Hepatocyte (in vitro differentiated cells): ENCODE data around the gene TENM4. TPM values are rescaled to one million over a fixed set of nuclear protein-coding genes. Genes with fewer than 3 reads are reported as not detected.
A peak's percentile ranks its signal among the peaks of the same experiment; 100 is the strongest.

ENCODE experiments used
- DNase-seq: peaks from one replicate; pipeline ENCODE4 v3.0.0-alpha.2; 2016; ENCODE audit warnings: low spot score
- H2AFZ ChIP-seq: fragments of 200-600 bp; sonication (generic); 2 replicates; pipeline ENCODE4 v1.6.0; 2016; ENCODE audit warnings: antibody characterized with exemption, mild to moderate bottlenecking
- H3K27ac ChIP-seq: fragments of 200-600 bp; sonication (generic); 2 replicates; pipeline ENCODE4 v1.5.1; 2016; ENCODE audit warnings: mild to moderate bottlenecking
- H3K27me3 ChIP-seq: fragments of 200-600 bp; sonication (generic); 2 replicates; pipeline ENCODE4 v1.6.1; 2016
- H3K36me3 ChIP-seq: fragments of 200-600 bp; sonication (generic); replicated peaks from 2 replicates; pipeline ENCODE4 v1.5.1; 2016; ENCODE audit warnings: low read depth; ENCODE audit not compliant: insufficient read depth
- H3K4me1 ChIP-seq: fragments of 200-600 bp; sonication (generic); 2 replicates; pipeline ENCODE4 v1.5.1; 2016; ENCODE audit warnings: mild to moderate bottlenecking, moderate library complexity; ENCODE audit not compliant: insufficient read depth
- H3K4me2 ChIP-seq: fragments of 200-600 bp; sonication (generic); 2 replicates; pipeline ENCODE4 v1.6.0; 2016
- H3K4me3 ChIP-seq: fragments of 200-600 bp; sonication (generic); 2 replicates; pipeline ENCODE4 v1.5.1; 2016; ENCODE audit warnings: mild to moderate bottlenecking
- H3K79me2 ChIP-seq: fragments of 200-600 bp; sonication (generic); 2 replicates; pipeline ENCODE4 v1.6.0; 2017; ENCODE audit warnings: mild to moderate bottlenecking
- H3K9me2 ChIP-seq: fragments of 200-600 bp; sonication (generic); replicated peaks from 2 replicates; pipeline ENCODE4 v1.6.0; 2017; ENCODE audit warnings: mild to moderate bottlenecking; ENCODE audit not compliant: insufficient read depth
- H3K9me3 ChIP-seq: fragments of 200-600 bp; sonication (generic); 2 replicates; pipeline ENCODE4 v1.5.1; 2016; ENCODE audit warnings: low read depth, mild to moderate bottlenecking
- H4K20me1 ChIP-seq: fragments of 200-600 bp; sonication (generic); 2 replicates; pipeline ENCODE4 v1.6.0; 2016; ENCODE audit warnings: mild to moderate bottlenecking; ENCODE audit not compliant: insufficient read depth, poor library complexity, severe bottlenecking
- EZH2 ChIP-seq: fragments of 200-600 bp; sonication (generic); IDR thresholded peaks from 2 replicates; pipeline ENCODE4 v1.6.1; 2016; ENCODE audit warnings: antibody characterized with exemption, mild to moderate bottlenecking, borderline replicate concordance
- EZH2phosphoT487 ChIP-seq: fragments of 200-600 bp; sonication (generic); IDR thresholded peaks from one replicate; pipeline ENCODE4 v1.6.1; 2018; ENCODE audit warnings: antibody characterized with exemption, mild to moderate bottlenecking, low read depth, moderate library complexity; ENCODE audit not compliant: unreplicated experiment, severe bottlenecking
- WGBS: methylation state at CpG from one replicate; pipeline ENCODE4 v1.1.6; 2016; ENCODE audit warnings: low lambda C conversion rate; ENCODE audit errors: missing lambda C conversion rate; 5-methylcytosine and 5-hydroxymethylcytosine counted together
- polyA plus RNA-seq: library from polyadenylated mRNA; unstranded; fragments of >200 nt; fragmentation: Nextera tagmentation; extraction: Ambion mirVana; gene quantifications from 2 replicates; pipeline ENCODE4 v1.2.1, GENCODE V29; 2016
- total RNA-seq: library from RNA; depleted of rRNA; stranded (reverse); fragments of >200 nt; gene quantifications from 2 replicates; pipeline ENCODE4 v1.2.3, GENCODE V29; 2014
- TF ChIP-seq, protein P1 (sequence below): fragments of 200-600 bp; sonication (generic); IDR thresholded peaks from 2 replicates; pipeline ENCODE4 v1.5.1; 2016; ENCODE audit warnings: antibody characterized with exemption, mild to moderate bottlenecking; ENCODE audit not compliant: poor library complexity

The TENM4 gene
- total and polyA plus RNA-seq, 2 experiments from 2014 or later: 18.4 to 18.7 TPM

DNA sequence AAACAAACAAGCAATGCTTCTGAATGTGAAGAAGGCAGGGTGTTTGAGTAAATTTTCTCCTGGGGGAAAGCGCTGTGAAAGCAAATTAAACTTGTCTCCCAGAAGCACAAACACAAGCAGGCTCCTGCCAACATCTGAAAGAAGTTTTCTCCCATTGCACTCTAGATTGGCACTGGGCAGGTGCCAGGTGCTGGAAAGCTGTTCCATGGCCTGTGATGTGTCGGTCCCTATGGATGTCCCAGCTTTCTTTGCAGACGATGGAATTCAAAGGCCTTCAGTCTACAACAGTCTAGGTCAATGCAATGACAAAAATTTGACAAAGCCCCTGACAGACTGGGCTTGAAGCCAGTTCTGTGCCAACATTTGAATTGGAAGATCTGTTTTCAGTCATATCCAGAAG is 620.1 kb downstream of the TENM4 start:
- Histone ChIP-seq H3K79me2 (no peaks in the 10 kb centered on the region), H3K9me2 (no peaks in the 10 kb centered on the region), H3K4me1 (peaks cover 8% of the 10 kb centered on the region), H3K27me3 (no peaks in the 10 kb centered on the region), H2AFZ (no peak overlapping the region), H3K4me2 (no peak overlapping the region), H3K4me3 (no peak overlapping the region), H4K20me1 (no peaks in the 10 kb centered on the region), H3K9me3 (no peaks in the 10 kb centered on the region), H3K27ac (no peak overlapping the region), H3K36me3 (no peaks in the 10 kb centered on the region)
- WGBS: 92% methylated on average over 3 of the region's 3 CpGs
- no peak for TF ChIP-seq EZH2
- no peak for TF ChIP-seq EZH2phosphoT487
- TF ChIP-seq, protein P1, sequence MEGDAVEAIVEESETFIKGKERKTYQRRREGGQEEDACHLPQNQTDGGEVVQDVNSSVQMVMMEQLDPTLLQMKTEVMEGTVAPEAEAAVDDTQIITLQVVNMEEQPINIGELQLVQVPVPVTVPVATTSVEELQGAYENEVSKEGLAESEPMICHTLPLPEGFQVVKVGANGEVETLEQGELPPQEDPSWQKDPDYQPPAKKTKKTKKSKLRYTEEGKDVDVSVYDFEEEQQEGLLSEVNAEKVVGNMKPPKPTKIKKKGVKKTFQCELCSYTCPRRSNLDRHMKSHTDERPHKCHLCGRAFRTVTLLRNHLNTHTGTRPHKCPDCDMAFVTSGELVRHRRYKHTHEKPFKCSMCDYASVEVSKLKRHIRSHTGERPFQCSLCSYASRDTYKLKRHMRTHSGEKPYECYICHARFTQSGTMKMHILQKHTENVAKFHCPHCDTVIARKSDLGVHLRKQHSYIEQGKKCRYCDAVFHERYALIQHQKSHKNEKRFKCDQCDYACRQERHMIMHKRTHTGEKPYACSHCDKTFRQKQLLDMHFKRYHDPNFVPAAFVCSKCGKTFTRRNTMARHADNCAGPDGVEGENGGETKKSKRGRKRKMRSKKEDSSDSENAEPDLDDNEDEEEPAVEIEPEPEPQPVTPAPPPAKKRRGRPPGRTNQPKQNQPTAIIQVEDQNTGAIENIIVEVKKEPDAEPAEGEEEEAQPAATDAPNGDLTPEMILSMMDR: no peak
- no peak for DNase-seq

DNA sequence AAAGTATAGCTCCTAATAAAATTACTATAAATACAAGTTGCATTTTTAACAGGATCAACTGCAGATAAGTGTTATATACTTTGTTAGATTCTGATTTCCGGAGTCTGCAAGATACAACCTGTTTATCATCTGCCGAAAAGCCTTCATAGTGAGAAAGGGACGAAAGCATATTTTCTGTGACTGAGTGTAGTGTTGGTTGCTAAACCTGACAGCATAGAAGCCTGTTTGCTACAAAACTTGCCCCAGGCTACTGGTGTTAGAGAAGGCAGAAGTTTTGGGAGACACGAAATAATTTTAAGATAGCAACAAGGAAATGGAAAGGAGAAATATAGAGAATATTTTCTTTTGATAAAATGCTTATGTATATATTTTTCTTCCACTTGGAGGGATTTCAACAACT is 622.6 kb downstream of the TENM4 start:
- H3K9me2 ChIP-seq: no peaks in the 10 kb centered on the region
- no peaks in the 10 kb centered on the region for H3K79me2 ChIP-seq
- no peak for DNase-seq
- H3K36me3 ChIP-seq: no peaks in the 10 kb centered on the region
- no peaks in the 10 kb centered on the region for H4K20me1 ChIP-seq
- TF ChIP-seq EZH2phosphoT487 (no peak), EZH2 (no peak)
- TF ChIP-seq, protein P1: no peak
- H3K4me3 ChIP-seq: no peak overlapping the region
- H3K27me3 ChIP-seq: no peaks in the 10 kb centered on the region
- H3K9me3 ChIP-seq: no peaks in the 10 kb centered on the region
- no peak overlapping the region for H2AFZ ChIP-seq
- no peak overlapping the region for H3K4me2 ChIP-seq
- peak overlapping the region; percentile 16 for H3K27ac ChIP-seq
- 66% methylated on average over 4 of the region's 4 CpGs for WGBS
- peaks cover 11% of the 10 kb centered on the region for H3K4me1 ChIP-seq

DNA sequence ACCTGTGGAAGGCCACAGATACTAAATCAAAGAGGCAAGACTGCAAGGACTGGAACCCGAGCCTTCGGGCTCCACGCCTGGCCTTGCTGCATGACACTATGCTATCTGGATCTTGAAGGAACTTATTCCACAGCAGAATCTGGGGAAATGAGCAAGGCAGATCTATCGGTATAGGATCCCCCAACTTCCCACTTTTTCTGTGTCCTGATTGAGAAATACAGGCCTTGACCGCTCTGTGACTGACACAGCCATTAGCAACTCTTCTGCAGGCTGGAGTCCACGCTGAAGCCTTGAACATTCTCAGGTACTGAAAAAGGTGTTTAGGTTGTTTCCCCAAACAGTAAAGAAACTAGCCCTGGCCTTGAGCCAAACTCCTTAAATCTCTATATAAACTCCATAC is 625.0 kb downstream of the TENM4 start:
- H3K36me3 ChIP-seq: no peaks in the 10 kb centered on the region
- H3K9me2 ChIP-seq: no peaks in the 10 kb centered on the region
- no peaks in the 10 kb centered on the region for H3K27me3 ChIP-seq
- TF ChIP-seq EZH2phosphoT487 (no peak), EZH2 (no peak)
- TF ChIP-seq, protein P1: no peak
- H3K79me2 ChIP-seq: no peaks in the 10 kb centered on the region
- no peaks in the 10 kb centered on the region for H4K20me1 ChIP-seq
- H3K4me2 ChIP-seq: no peak overlapping the region
- peaks cover 5% of the 10 kb centered on the region for H3K4me1 ChIP-seq
- H3K9me3 ChIP-seq: no peaks in the 10 kb centered on the region
- H3K4me3 ChIP-seq: no peak overlapping the region
- no peak for DNase-seq
- WGBS: 97% methylated on average over 6 of the region's 6 CpGs
- no peak overlapping the region for H3K27ac ChIP-seq
- H2AFZ ChIP-seq: no peak overlapping the region
